SK-MEL-5 (cell line): ENCODE data around the gene RAB27A. TPM values are rescaled to one million over a fixed set of nuclear protein-coding genes. Genes with fewer than 3 reads are reported as not detected.

Source experiments
- DNase-seq: peaks from one replicate; pipeline ENCODE4 v3.0.0-alpha.2; 2016; ENCODE audit warnings: low read depth, low spot score
- in situ Hi-C: cut with HindIII; loops from 2 replicates; pipeline ENCODE4 v1.10.0; 2016; ENCODE audit warnings: low sequenced_read_pairs, high pct_unique_total_duplicates, low pct_unique_long_range_greater_than_20kb
- total RNA-seq: library from RNA; depleted of rRNA; stranded (reverse); fragments of >200 nt; shearing (Covaris generic); gene quantifications from 2 replicates; pipeline ENCODE4 v1.2.3, GENCODE V29; 2014

The RAB27A gene
- total RNA-seq, 1 experiment from 2014 or later: 96.4 TPM

GRCh38 chr15:55239440-55240124 lies 50.0 kb downstream of the RAB27A start:
- in situ Hi-C loops: no loop called here
- DNase-seq: no peak

GRCh38 chr15:55238877-55239276 lies 50.7 kb downstream of the RAB27A start:
- DNase-seq: no peak
- in situ Hi-C loops: no loop called here

- in situ Hi-C loops: no loop called here
- no peak for DNase-seq
Measured at GRCh38 chr15:55237219-55238130, 52.1 kb downstream of the RAB27A start.

- in situ Hi-C loops: no loop called here
- no peak for DNase-seq
Measured at GRCh38 chr15:55235546-55236036, 54.0 kb downstream of the RAB27A start.

GRCh38 chr15:55234800-55235104 lies 54.9 kb downstream of the RAB27A start:
- in situ Hi-C loops: no loop called here

GRCh38 chr15:55234104-55234799 lies 55.4 kb downstream of the RAB27A start:
- in situ Hi-C loops: no loop called here
- no peak for DNase-seq

More at GRCh38 chr15:55234800-55235104, 54.9 kb downstream of the RAB27A start:
- no peak for DNase-seq

GRCh38 chr15:55231455-55231854 lies 58.2 kb downstream of the RAB27A start:
- in situ Hi-C loops: no loop called here
- DNase-seq: no peak

GRCh38 chr15:55230953-55231352 lies 58.7 kb downstream of the RAB27A start:
- in situ Hi-C loops: no loop called here
- no peak for DNase-seq

GRCh38 chr15:55230051-55230670 lies 59.5 kb downstream of the RAB27A start:
- in situ Hi-C loops: no loop called here
- DNase-seq: no peak

- in situ Hi-C loops: no loop called here
- no peak for DNase-seq
Measured at GRCh38 chr15:55226127-55226526, 63.5 kb downstream of the RAB27A start.

GRCh38 chr15:55224892-55225291 lies 64.7 kb downstream of the RAB27A start:
- DNase-seq: no peak
- in situ Hi-C loops: no loop called here

- in situ Hi-C loops: no loop called here
- DNase-seq: no peak
Measured at GRCh38 chr15:55222588-55222987, 67.0 kb downstream of the RAB27A start.

GRCh38 chr15:55221090-55222011 lies 68.3 kb downstream of the RAB27A start:
- peak; percentile 14 for DNase-seq
- in situ Hi-C loops: no loop called here

GRCh38 chr15:55220606-55221005 lies 69.0 kb downstream of the RAB27A start:
- no peak for DNase-seq
- in situ Hi-C loops: no loop called here

- in situ Hi-C loops: no loop called here
Measured at GRCh38 chr15:55218056-55218455, 71.6 kb downstream of the RAB27A start.

GRCh38 chr15:55204464-55204863 lies 85.1 kb downstream of the RAB27A start:
- DNase-seq: no peak
- in situ Hi-C loops: no loop called here

More at GRCh38 chr15:55218056-55218455, 71.6 kb downstream of the RAB27A start:
- no peak for DNase-seq

GRCh38 chr15:55202206-55202605 lies 87.4 kb downstream of the RAB27A start:
- no peak for DNase-seq
- in situ Hi-C loops: no loop called here
